MCF 10A (cell line): ENCODE measurements around the gene CCDC154. TPM values are rescaled to one million over a fixed set of nuclear protein-coding genes. Genes with fewer than 3 reads are reported as not detected.

Source experiments
- BruUV-seq: library from RNA; stranded (reverse); fragments of 400-500 nt; replicated peaks from 2 replicates; lab custom pipeline; 2021; lab: Mats Ljungman, UMichigan
- CTCF ChIA-PET: fragments of 300-600 bp; sonication (Branson Sonifier 250); formaldehyde crosslinking; extraction: SDS; loops from one replicate; lab custom pipeline; 2021; ENCODE audit warnings: antibody characterized with exemption, inconsistent platforms; lab: Yijun Ruan, JAX
- POLR2A ChIA-PET: fragments of 300-600, 350-650 bp; sonication (Branson Sonifier 250); formaldehyde crosslinking; extraction: SDS; loops from one replicate; lab custom pipeline; 2020; ENCODE audit warnings: antibody characterized with exemption, inconsistent platforms; lab: Yijun Ruan, JAX
- DNase-seq: peaks from one replicate; pipeline ENCODE4 v3.0.0-alpha.2; 2018; ENCODE audit not compliant: unreplicated experiment
- H3K27ac Mint-ChIP-seq: one replicate; pipeline ENCODE4 v1.8.0; 2022; ENCODE audit warnings: mild to moderate bottlenecking, low read depth, mixed read lengths; ENCODE audit not compliant: unreplicated experiment
- H3K27me3 Mint-ChIP-seq: one replicate; pipeline ENCODE4 v1.8.0; 2022; ENCODE audit warnings: mixed read lengths; ENCODE audit not compliant: insufficient read depth, unreplicated experiment
- H3K36me3 Mint-ChIP-seq: one replicate; pipeline ENCODE4 v1.8.0; 2022; ENCODE audit warnings: mild to moderate bottlenecking, moderate library complexity, mixed read lengths; ENCODE audit not compliant: insufficient read depth, unreplicated experiment
- H3K4me1 Mint-ChIP-seq: one replicate; pipeline ENCODE4 v1.8.0; 2022; ENCODE audit warnings: mixed read lengths; ENCODE audit not compliant: insufficient read depth, unreplicated experiment
- H3K4me3 Mint-ChIP-seq: one replicate; pipeline ENCODE4 v1.8.0; 2022; ENCODE audit warnings: mild to moderate bottlenecking, moderate library complexity, mixed read lengths; ENCODE audit not compliant: unreplicated experiment
- H3K9me3 Mint-ChIP-seq: one replicate; pipeline ENCODE4 v1.8.0; 2022; ENCODE audit warnings: mixed read lengths; ENCODE audit not compliant: unreplicated experiment
- intact Hi-C: fragments of 100-400 bp; cut with micrococcal nuclease; formaldehyde crosslinking; loops from 2 replicates; pipeline ENCODE4 v1.14.1; 2022
- total RNA-seq: library from RNA; stranded (reverse); gene quantifications from 2 replicates; pipeline ENCODE4 v1.2.3, GENCODE V29; 2022
- TF ChIP-seq, protein P1 (sequence below): fragments of 200-600 bp; IDR thresholded peaks from one replicate; pipeline ENCODE4 v1.8.0; 2022; ENCODE audit warnings: antibody characterized with exemption, mild to moderate bottlenecking; ENCODE audit not compliant: unreplicated experiment

The CCDC154 gene
- total RNA-seq, 1 experiment from 2014 or later: 0.28 TPM

DNA sequence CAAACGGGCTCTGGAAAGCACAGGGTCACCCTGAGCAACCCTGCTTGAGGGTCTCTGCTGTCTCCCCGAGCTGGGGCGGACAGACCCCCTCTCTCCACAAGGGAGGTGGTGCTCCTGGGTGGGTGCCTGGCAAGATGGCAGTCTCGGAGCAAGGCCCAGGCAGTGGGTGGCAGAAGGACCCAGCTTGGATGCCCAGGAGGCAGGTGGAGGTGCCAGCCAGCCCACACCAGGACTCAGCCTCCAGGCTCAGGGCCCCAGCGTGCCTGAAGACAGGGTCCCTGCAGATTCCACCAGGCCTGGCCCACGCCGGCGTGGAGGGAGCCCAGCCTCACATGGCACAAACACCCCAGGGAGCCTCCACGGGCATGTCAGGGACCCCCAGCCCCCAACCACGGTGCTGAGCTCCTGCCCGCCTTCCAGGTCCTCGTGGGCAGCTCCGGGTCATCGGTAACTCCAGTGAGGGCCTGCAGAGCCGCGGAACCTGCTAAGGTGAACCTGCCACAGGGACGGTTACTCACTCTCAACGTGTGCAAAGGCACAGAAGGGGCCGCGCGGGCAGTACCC lies 50.7 kb downstream of the CCDC154 start:
- peaks cover 13% of the 10 kb centered on the region for H3K36me3 Mint-ChIP-seq
- CTCF ChIA-PET: interaction anchor here (0.8 kb wide), 1 partner anchor 8 kb away, joined by 4 read pairs; no protein-coding TSS in a partner anchor
- no peaks in the 10 kb centered on the region for H3K27me3 Mint-ChIP-seq
- no TSS peak for BruUV-seq
- intact Hi-C loops: no loop called here
- TF ChIP-seq, protein P1, sequence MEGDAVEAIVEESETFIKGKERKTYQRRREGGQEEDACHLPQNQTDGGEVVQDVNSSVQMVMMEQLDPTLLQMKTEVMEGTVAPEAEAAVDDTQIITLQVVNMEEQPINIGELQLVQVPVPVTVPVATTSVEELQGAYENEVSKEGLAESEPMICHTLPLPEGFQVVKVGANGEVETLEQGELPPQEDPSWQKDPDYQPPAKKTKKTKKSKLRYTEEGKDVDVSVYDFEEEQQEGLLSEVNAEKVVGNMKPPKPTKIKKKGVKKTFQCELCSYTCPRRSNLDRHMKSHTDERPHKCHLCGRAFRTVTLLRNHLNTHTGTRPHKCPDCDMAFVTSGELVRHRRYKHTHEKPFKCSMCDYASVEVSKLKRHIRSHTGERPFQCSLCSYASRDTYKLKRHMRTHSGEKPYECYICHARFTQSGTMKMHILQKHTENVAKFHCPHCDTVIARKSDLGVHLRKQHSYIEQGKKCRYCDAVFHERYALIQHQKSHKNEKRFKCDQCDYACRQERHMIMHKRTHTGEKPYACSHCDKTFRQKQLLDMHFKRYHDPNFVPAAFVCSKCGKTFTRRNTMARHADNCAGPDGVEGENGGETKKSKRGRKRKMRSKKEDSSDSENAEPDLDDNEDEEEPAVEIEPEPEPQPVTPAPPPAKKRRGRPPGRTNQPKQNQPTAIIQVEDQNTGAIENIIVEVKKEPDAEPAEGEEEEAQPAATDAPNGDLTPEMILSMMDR: no peak
- no peaks in the 10 kb centered on the region for H3K9me3 Mint-ChIP-seq
- no peak overlapping the region for H3K27ac Mint-ChIP-seq
- no peaks in the 10 kb centered on the region for H3K4me1 Mint-ChIP-seq
- DNase-seq: no peak
- POLR2A ChIA-PET: no interaction called here
- H3K4me3 Mint-ChIP-seq: no peak overlapping the region

- Mint-ChIP-seq H3K36me3 (peaks cover 13% of the 10 kb centered on the region), H3K27ac (no peak overlapping the region), H3K27me3 (no peaks in the 10 kb centered on the region), H3K4me3 (no peak overlapping the region), H3K9me3 (no peaks in the 10 kb centered on the region), H3K4me1 (no peaks in the 10 kb centered on the region)
- DNase-seq: no peak
- intact Hi-C loops: no loop called here
- TF ChIP-seq, protein P1: no peak
- ChIA-PET CTCF (interaction anchor here (0.8 kb wide), 1 partner anchor 9 kb away, joined by 4 read pairs; no protein-coding TSS in a partner anchor), POLR2A (no interaction called here)
- no TSS peak for BruUV-seq
These were observed 51.5 kb downstream of the CCDC154 start for GRCh38 chr16:1392826-1393225.

GRCh38 chr16:1390239-1390779 lies 54.0 kb downstream of the CCDC154 start:
- TF ChIP-seq, protein P1: no peak
- no TSS peak for BruUV-seq
- Mint-ChIP-seq H3K27ac (no peak overlapping the region), H3K9me3 (no peaks in the 10 kb centered on the region), H3K4me1 (no peaks in the 10 kb centered on the region), H3K27me3 (no peaks in the 10 kb centered on the region), H3K36me3 (peaks cover 7% of the 10 kb centered on the region), H3K4me3 (no peak overlapping the region)
- no peak for DNase-seq
- intact Hi-C loops: no loop called here
- ChIA-PET POLR2A (interaction anchor here (0.9 to 1.5 kb wide), 2 partner anchors 11 to 15 kb away, joined by 3 to 4 read pairs; no protein-coding TSS in a partner anchor), CTCF (interaction anchor here (0.7 kb wide), 1 partner anchor 21 kb away, joined by 3 read pairs; no protein-coding TSS in a partner anchor)

- Mint-ChIP-seq H3K9me3 (no peaks in the 10 kb centered on the region), H3K36me3 (peaks cover 7% of the 10 kb centered on the region), H3K4me1 (no peaks in the 10 kb centered on the region), H3K27me3 (no peaks in the 10 kb centered on the region), H3K27ac (no peak overlapping the region), H3K4me3 (no peak overlapping the region)
- no TSS peak for BruUV-seq
- ChIA-PET CTCF (no interaction called here), POLR2A (interaction anchor here (0.9 kb wide), 1 partner anchor 16 kb away, joined by 3 read pairs; no protein-coding TSS in a partner anchor)
- TF ChIP-seq, protein P1: no peak
- no peak for DNase-seq
- intact Hi-C loops: no loop called here
These were observed 54.6 kb downstream of the CCDC154 start for GRCh38 chr16:1389762-1390161.
